A549 treated with dexamethasone at 1 μM for 4 hours (cell line): ENCODE results near the gene CAMSAP2. TPM values are rescaled to one million over a fixed set of nuclear protein-coding genes. Genes with fewer than 3 reads are reported as not detected.

Experiments
- total RNA-seq: library from RNA; stranded (reverse); fragments of 200-300 nt; extraction: Qiagen RNA extraction; gene quantifications from 5 replicates; pipeline ENCODE4 v1.2.3, GENCODE V29; 2022

CAMSAP2 gene, protein sequence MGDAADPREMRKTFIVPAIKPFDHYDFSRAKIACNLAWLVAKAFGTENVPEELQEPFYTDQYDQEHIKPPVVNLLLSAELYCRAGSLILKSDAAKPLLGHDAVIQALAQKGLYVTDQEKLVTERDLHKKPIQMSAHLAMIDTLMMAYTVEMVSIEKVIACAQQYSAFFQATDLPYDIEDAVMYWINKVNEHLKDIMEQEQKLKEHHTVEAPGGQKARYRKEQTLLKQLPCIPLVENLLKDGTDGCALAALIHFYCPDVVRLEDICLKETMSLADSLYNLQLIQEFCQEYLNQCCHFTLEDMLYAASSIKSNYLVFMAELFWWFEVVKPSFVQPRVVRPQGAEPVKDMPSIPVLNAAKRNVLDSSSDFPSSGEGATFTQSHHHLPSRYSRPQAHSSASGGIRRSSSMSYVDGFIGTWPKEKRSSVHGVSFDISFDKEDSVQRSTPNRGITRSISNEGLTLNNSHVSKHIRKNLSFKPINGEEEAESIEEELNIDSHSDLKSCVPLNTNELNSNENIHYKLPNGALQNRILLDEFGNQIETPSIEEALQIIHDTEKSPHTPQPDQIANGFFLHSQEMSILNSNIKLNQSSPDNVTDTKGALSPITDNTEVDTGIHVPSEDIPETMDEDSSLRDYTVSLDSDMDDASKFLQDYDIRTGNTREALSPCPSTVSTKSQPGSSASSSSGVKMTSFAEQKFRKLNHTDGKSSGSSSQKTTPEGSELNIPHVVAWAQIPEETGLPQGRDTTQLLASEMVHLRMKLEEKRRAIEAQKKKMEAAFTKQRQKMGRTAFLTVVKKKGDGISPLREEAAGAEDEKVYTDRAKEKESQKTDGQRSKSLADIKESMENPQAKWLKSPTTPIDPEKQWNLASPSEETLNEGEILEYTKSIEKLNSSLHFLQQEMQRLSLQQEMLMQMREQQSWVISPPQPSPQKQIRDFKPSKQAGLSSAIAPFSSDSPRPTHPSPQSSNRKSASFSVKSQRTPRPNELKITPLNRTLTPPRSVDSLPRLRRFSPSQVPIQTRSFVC (N-terminal part only)
- total RNA-seq = 17.0 to 26.2 TPM (median 22.5 TPM) in 5 replicates

GRCh38 chr1:200738327-200738948 is at the start of gene CAMSAP2:
TSS of gene CAMSAP2 (plus strand) at chr1:200738893. CDS start at chr1:200739828, 935 bp downstream.

GRCh38 chr1:200872446-200873115 is 133.9 kb downstream of the CAMSAP2 start, which contains the start of gene GPR25:
TSS of gene GPR25 (plus strand) at chr1:200872981. CDS start at chr1:200873038, 57 bp downstream.

GRCh38 chr1:200894712-200895442 is 156.2 kb downstream of the CAMSAP2 start, which contains the start of gene INAVA:
TSS of gene INAVA (plus strand) at chr1:200894900. CDS start at chr1:200898401, 3,501 bp downstream.

Other genes starting within 250 kb of the CAMSAP2 start
- gene KIF14, start 118.1 kb upstream of the CAMSAP2 start, total RNA-seq = 7.8 to 12.8 TPM (median 11.5 TPM) in 5 replicates
- gene DDX59, start 69.0 kb upstream of the CAMSAP2 start, total RNA-seq = 12.3 to 15.2 TPM (median 13.8 TPM) in 5 replicates
- gene GPR25, start 134.1 kb downstream of the CAMSAP2 start, total RNA-seq = not detected in 5 replicates
- gene INAVA, start 156.0 kb downstream of the CAMSAP2 start, total RNA-seq = 37.8 to 52.6 TPM (median 46.6 TPM) in 5 replicates